CD4-positive, alpha-beta T cell treated with Interleukin-1 beta for 1 hour (primary cell): ENCODE results near the gene FGFRL1.
A peak's percentile ranks its signal among the peaks of the same experiment; 100 is the strongest.
"Not testable (repeated sequence)": the region's sequence is repeated elsewhere in the genome, so short reads cannot be mapped to it uniquely, and the experiment has no call there.

Experiments
- DNase-seq, 2 donors: peaks; one replicate each; pipeline ENCODE4 v3.0.0-alpha.2; 2020 to 2022

FGFRL1 gene

GRCh38 chr4:1041936-1042330, 30.5 kb downstream of the FGFRL1 start:
- no peak for DNase-seq

GRCh38 chr4:1042352-1043055, 31.1 kb downstream of the FGFRL1 start:
- no peak for DNase-seq

- no peak for DNase-seq
These were observed 31.7 kb downstream of the FGFRL1 start for GRCh38 chr4:1043162-1043561.

- DNase-seq: peak in 1 of 2 donors; percentile 79
These were observed 32.4 kb downstream of the FGFRL1 start for GRCh38 chr4:1043651-1044468.

- no peak for DNase-seq
These were observed 33.2 kb downstream of the FGFRL1 start for GRCh38 chr4:1044469-1045192.

- no peak for DNase-seq
These were observed 33.8 kb downstream of the FGFRL1 start for GRCh38 chr4:1045193-1045594.

GRCh38 chr4:1045595-1046201, 34.3 kb downstream of the FGFRL1 start:
- no peak for DNase-seq

- DNase-seq: not testable (repeated sequence)
These were observed 35.2 kb downstream of the FGFRL1 start for GRCh38 chr4:1046581-1047011.

GRCh38 chr4:1047106-1047975, 35.9 kb downstream of the FGFRL1 start:
- DNase-seq: no peak

GRCh38 chr4:1047976-1048772, 36.7 kb downstream of the FGFRL1 start:
- DNase-seq: no peak

- DNase-seq: peak in 1 of 2 donors; percentile 46
These were observed 37.6 kb downstream of the FGFRL1 start for GRCh38 chr4:1048773-1049590.

GRCh38 chr4:1049591-1049905, 38.1 kb downstream of the FGFRL1 start:
- no peak for DNase-seq

GRCh38 chr4:1050486-1051213, 39.2 kb downstream of the FGFRL1 start:
- DNase-seq: no peak

- DNase-seq: no peak
These were observed 40.0 kb downstream of the FGFRL1 start for GRCh38 chr4:1051472-1051871.

- no peak for DNase-seq
These were observed 40.8 kb downstream of the FGFRL1 start for GRCh38 chr4:1052231-1052671.

- no peak for DNase-seq
These were observed 41.7 kb downstream of the FGFRL1 start for GRCh38 chr4:1053080-1053661.

GRCh38 chr4:1053891-1054290, 42.5 kb downstream of the FGFRL1 start:
- DNase-seq: not testable (repeated sequence)

GRCh38 chr4:1054696-1055242, 43.3 kb downstream of the FGFRL1 start:
- DNase-seq: not testable (repeated sequence)

- DNase-seq: not testable (repeated sequence)
These were observed 43.8 kb downstream of the FGFRL1 start for GRCh38 chr4:1055243-1055701.
